HG03045 (cell line): Measurements from ENCODE around the gene UFD1.

Source experiments
- ATAC-seq: cut with Tn5 transposase; IDR thresholded peaks from one replicate; pipeline ENCODE4 v1.9.1; 2021; ENCODE audit warnings: mild to moderate bottlenecking, moderate library complexity; ENCODE audit not compliant: unreplicated experiment

Gene UFD1

GRCh38 chr22:19497245-19497644 is 18.3 kb upstream of the UFD1 start:
- no peak for ATAC-seq

- no peak for ATAC-seq
Observed at GRCh38 chr22:19496324-19496630, 17.3 kb upstream of the UFD1 start.

GRCh38 chr22:19495562-19496323 is 16.8 kb upstream of the UFD1 start:
- ATAC-seq = no peak

- no peak for ATAC-seq
Observed at GRCh38 chr22:19494676-19495173, 15.7 kb upstream of the UFD1 start.

GRCh38 chr22:19494001-19494560 is 15.1 kb upstream of the UFD1 start:
- ATAC-seq = no peak

- ATAC-seq = no peak
Observed at GRCh38 chr22:19492504-19493174, 13.6 kb upstream of the UFD1 start.

- ATAC-seq = no peak
Observed at GRCh38 chr22:19490628-19491230, 11.7 kb upstream of the UFD1 start.

GRCh38 chr22:19488884-19489843 is 10.2 kb upstream of the UFD1 start:
- ATAC-seq = no peak

- no peak for ATAC-seq
Observed at GRCh38 chr22:19488285-19488684, 9.3 kb upstream of the UFD1 start.

- no peak for ATAC-seq
Observed at GRCh38 chr22:19483481-19484244, 4.7 kb upstream of the UFD1 start.

GRCh38 chr22:19482297-19482696 is 3.3 kb upstream of the UFD1 start:
- no peak for ATAC-seq

GRCh38 chr22:19480789-19481188 is 1.8 kb upstream of the UFD1 start:
- no peak for ATAC-seq

GRCh38 chr22:19480173-19480568 is 1.2 kb upstream of the UFD1 start:
- ATAC-seq = no peak

- ATAC-seq = peak; percentile 90
Observed at GRCh38 chr22:19479355-19480172, 571 bp upstream of the UFD1 start, which contains the start of gene CDC45. TSS of gene CDC45 (plus strand) at chr22:19479920. CDS start at chr22:19479969, 49 bp downstream.

- no peak for ATAC-seq
Observed at GRCh38 chr22:19478045-19478900, 720 bp downstream of the UFD1 start.

- no peak for ATAC-seq
Observed at GRCh38 chr22:19477321-19478044, 1.5 kb downstream of the UFD1 start.

- no peak for ATAC-seq
Observed at GRCh38 chr22:19476023-19476422, 3.0 kb downstream of the UFD1 start.
